Lower leg skin (tissue), 4 donors: ENCODE measurements around the gene MYOT. TPM values are rescaled to one million over a fixed set of nuclear protein-coding genes. Genes with fewer than 3 reads are reported as not detected.
A peak's percentile ranks its signal among the peaks of the same experiment; 100 is the strongest.

Experiments used
- DNase-seq, 2 donors: peaks; one replicate each; pipeline ENCODE4 v3.0.0-alpha.2; 2019; ENCODE audit warnings: low spot score in 2 of 2
- H3K4me3 ChIP-seq: fragments of 200-600 bp; sonication (generic); 2 replicates; pipeline ENCODE4 v1.5.1; 2017; ENCODE audit warnings: mild to moderate bottlenecking, low read depth; ENCODE audit not compliant: poor library complexity, severe bottlenecking
- CTCF ChIP-seq, 3 donors: fragments of 450-650 bp; IDR thresholded peaks; one replicate each; pipeline ENCODE4 v1.5.1; 2016; ENCODE audit warnings: antibody characterized with exemption in 3 of 3, mild to moderate bottlenecking in 3 of 3, moderate library complexity in 2 of 3
- POLR2A ChIP-seq, 2 donors: fragments of 450-650 bp; IDR thresholded peaks; one replicate each; pipeline ENCODE4 v1.6.1; 2016 to 2017; ENCODE audit warnings: antibody characterized with exemption in 2 of 2, mild to moderate bottlenecking in 1 of 2, moderate library complexity in 1 of 2
- WGBS, 2 donors: methylation state at CpG; one replicate each; pipeline ENCODE4 v1.1.5; 2018; 5-methylcytosine and 5-hydroxymethylcytosine counted together
- intact Hi-C: fragments of 100-400 bp; cut with DNase I; formaldehyde crosslinking; loops from one replicate; pipeline ENCODE4 v1.15.0; 2023; ENCODE audit warnings: low total_unique reads
- total RNA-seq, 4 donors: library from RNA; depleted of rRNA; stranded (reverse); fragments of >200 nt; gene quantifications; one replicate each; pipeline ENCODE4 v1.1.0, GENCODE V29; 2016

Gene MYOT
- total RNA-seq, 4 donors from 2014 or later = 0.08 to 3.2 (median 1.2) TPM

GRCh38 chr5:137888863-137889759 lies 21.5 kb downstream of the MYOT start, which contains the start of gene PKD2L2:
TSS of gene PKD2L2 (plus strand) at chr5:137889457. CDS start at chr5:137889492, 35 bp downstream.
- intact Hi-C loops = no loop called here
- DNase-seq = peak; percentile 57 to 92
- 16 to 26% methylated on average over 36 to 59 of the region's 59 CpGs for WGBS, 2 donors
- H3K4me3 ChIP-seq = peak within 1 kb of the TSS; percentile 11
- TF ChIP-seq CTCF (IDR thresholded peaks at IDR 0.05) (no peak), POLR2A (IDR thresholded peaks at IDR 0.05) (no peak)

DNA sequence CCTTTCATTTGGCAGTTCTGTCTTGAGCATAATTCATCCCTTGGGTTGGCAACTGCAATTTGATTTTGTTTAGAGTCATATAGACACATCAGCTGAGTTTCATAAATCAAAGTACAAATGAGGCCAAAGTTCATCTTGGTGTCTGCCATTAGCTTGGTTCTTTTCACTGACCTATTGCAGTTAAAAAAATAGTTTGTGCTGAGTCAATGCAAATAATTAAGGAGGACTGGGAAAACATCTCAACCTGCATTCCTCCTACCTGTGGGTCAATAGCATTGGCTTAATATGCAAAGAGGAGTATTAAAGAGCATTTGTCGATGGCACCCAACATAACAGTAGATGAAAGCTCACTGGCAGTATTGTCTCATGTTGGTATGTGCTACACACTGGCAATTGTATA lies 23.2 kb downstream of the MYOT start:
- no peak overlapping the region for H3K4me3 ChIP-seq
- no peak for DNase-seq
- TF ChIP-seq CTCF (IDR thresholded peaks at IDR 0.05) (no peak), POLR2A (IDR thresholded peaks at IDR 0.05) (no peak)
- intact Hi-C loops = no loop called here
- WGBS, 2 donors = 86 to 89% methylated on average over 1 of the region's 1 CpG

GRCh38 chr5:137891849-137892248 lies 24.2 kb downstream of the MYOT start:
- H3K4me3 ChIP-seq = no peak overlapping the region
- intact Hi-C loops = no loop called here
- 90 to 91% methylated on average over 3 of the region's 3 CpGs for WGBS, 2 donors
- no peak for DNase-seq
- TF ChIP-seq CTCF (IDR thresholded peaks at IDR 0.05) (no peak), POLR2A (IDR thresholded peaks at IDR 0.05) (no peak)

DNA sequence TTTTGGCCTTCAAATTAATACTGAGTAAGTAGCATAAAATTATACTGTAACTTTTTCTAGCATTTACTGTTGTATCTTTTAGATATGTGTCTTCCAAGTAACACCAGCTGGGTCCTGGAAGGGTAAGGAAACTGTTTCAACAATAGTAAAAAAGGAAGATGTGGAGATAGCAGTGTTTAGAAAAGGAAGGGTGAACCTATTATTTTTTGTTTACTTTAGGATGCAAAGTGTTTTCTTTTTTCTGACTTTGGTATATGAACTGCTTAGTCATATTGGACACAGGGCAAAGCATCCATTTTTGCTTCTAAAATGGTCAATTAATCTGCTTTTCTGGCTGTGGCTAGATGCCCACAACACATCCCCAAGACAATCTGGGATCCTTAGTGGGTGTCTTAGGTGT lies 26.9 kb downstream of the MYOT start:
- DNase-seq = no peak
- no peak overlapping the region for H3K4me3 ChIP-seq
- TF ChIP-seq POLR2A (IDR thresholded peaks at IDR 0.05) = no peak
- no peak for TF ChIP-seq CTCF (IDR thresholded peaks at IDR 0.05)
- intact Hi-C loops = no loop called here

GRCh38 chr5:137896560-137896959 lies 28.9 kb downstream of the MYOT start:
- no peak for TF ChIP-seq CTCF (IDR thresholded peaks at IDR 0.05)
- no peak for TF ChIP-seq POLR2A (IDR thresholded peaks at IDR 0.05)
- no peak overlapping the region for H3K4me3 ChIP-seq
- no peak for DNase-seq
- 88 to 89% methylated on average over 3 of the region's 3 CpGs for WGBS, 2 donors
- intact Hi-C loops = no loop called here
